Activated CD4-positive, alpha-beta T cell treated with anti-CD3 and anti-CD28 coated beads, Interleukin-10, Interleukin-2, amounts not matched to agents 100 ng/mL and 50 ng/mL, durations not matched to agents 16 hours and 8 hours (primary cell): ENCODE data around the gene COQ2.
"Not testable (repeated sequence)": the region's sequence is repeated elsewhere in the genome, so short reads cannot be mapped to it uniquely, and the experiment has no call there.

Experiments
- DNase-seq: peaks from one replicate; pipeline ENCODE4 v3.0.0-alpha.2; 2020

Gene COQ2, protein sequence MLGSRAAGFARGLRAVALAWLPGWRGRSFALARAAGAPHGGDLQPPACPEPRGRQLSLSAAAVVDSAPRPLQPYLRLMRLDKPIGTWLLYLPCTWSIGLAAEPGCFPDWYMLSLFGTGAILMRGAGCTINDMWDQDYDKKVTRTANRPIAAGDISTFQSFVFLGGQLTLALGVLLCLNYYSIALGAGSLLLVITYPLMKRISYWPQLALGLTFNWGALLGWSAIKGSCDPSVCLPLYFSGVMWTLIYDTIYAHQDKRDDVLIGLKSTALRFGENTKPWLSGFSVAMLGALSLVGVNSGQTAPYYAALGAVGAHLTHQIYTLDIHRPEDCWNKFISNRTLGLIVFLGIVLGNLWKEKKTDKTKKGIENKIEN

DNA sequence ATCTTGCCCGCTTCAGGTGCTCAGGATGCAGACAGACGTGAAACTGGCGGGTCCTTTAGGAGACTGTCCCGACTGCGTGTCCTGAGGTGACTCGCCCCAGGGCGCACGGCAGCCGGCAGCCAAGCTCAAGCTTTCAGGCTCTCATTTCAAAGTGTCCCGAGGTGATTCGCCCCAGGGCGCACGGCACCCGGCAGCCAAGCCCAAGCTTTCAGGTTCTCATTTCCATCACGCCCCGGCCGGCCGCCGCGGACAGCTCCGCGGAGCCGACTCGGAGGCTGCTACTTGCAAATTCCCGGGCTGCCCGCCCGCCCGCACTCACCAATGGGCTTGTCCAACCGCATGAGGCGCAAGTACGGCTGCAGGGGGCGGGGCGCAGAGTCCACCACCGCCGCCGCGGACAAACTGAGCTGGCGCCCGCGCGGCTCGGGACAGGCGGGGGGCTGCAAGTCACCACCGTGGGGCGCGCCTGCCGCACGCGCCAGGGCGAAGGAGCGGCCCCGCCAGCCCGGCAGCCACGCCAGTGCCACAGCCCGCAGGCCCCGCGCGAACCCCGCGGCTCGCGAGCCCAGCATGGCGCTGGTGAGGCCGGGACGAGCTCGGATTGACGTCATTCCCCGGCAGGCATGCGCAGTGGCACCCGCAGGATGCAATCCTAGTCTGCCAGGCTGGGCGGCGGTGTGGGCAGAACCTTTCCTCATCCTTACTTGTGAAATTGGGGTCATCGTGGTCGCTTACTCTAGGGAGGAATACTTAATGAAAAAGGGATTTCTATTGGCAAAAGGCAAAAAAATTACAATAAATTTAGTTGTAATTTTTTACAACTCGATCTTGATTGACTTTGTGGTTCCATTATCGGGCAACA, at the start of gene COQ2:
Gene COQ2, minus strand, starts transcription at position 606 of the 862 bp plus-strand sequence. Its CDS starts 34 bp downstream, at position 572.
- DNase-seq, result peak; percentile 95

DNA sequence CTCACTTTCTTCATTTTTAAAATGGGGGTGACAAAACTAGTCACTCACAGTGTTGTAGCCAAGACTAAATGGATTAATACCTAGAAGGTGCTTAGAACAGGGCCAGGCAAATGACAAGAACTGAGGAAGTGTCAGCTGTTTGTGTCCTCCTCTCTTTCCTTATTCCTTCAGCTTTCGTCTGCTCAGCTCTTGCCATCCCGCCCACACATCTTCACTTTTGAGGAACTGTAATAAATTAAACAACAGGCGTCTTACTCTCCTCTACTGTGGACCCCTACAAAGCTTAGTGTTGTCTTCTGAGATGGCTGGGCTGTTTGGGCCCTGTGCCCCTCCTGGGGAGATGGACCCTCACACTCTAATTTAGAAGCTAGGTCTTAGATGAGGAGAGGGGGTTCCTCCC, 47.4 kb upstream of the COQ2 start:
- no peak for DNase-seq

DNA sequence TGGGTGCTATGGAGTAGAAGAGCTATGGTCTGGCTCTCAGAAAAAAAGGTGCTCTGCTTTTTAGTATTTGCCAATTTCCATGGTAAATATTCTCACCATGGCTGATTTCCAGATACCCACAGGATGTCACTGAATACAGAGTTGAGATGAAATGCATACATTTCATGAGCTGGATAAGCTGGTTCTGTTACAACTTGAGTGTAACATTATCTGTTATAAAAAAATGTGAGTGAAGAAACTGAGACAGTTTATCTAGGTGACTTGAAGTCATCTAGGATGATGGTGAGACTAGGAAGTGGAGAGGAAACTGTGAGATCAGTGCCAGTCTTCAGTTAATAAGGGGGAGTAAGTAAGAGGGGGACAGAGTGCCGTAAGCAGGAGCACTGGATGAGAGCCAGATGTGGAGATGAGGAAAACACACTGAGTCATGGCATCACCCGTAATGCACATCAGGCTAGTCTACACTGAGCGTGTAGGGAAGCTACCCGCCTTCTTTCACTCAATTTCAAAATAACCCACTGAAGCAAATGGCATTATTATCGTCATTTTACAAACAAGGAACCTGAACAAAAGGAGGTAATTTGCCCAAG, 45.0 kb upstream of the COQ2 start:
- DNase-seq, result no peak

DNA sequence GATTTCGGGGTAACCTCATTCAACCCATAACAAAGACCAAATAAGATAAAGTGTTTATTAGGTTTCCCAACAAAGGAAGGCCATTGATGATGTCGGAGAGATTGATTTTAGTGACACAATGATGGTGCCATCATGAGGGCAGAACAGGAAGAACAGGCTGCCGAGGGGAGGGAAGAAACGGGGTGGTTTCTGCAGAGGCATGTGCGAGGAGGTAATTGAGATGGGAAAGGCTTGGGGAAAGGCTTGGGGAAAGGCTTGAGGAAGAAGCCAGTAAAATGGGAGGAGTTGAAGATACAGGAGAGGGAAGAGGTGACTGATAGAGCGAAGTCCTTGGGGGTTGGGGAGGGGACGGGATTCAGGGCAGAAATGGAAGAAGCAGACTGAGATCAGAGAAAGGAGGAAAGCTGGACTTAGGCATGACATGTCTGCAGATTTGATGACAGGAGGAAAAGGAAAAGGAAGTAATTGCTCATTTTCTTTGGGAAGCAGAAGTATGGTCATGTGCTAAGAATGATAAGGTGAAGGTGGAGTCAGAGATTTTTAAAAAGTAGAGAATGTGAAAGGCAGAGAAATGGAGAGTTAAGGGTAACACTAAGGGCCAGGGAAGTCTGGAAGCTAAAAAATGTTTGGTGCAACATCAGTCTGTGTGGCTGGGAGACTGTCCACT, 44.1 kb upstream of the COQ2 start:
- DNase-seq, result no peak

DNA sequence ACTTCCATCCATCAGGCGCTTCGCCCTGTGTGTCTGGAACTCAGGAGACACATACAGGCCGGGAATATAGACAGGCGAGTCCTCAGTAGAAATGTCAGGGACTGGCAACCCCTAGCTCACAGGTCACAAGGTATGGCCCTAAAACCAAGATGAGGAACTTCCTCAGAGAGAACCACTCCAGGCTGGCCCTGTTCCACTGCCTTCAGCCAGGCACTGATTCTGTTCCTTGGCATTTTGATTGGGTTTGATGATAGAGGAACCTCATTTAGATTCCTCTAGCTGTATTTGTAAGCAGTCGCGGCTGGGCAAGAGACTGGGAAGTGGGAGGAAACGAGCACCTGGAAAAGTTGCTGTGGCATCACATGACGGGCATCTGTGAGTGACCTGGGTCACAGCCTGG, 41.9 kb upstream of the COQ2 start:
- no peak for DNase-seq

DNA sequence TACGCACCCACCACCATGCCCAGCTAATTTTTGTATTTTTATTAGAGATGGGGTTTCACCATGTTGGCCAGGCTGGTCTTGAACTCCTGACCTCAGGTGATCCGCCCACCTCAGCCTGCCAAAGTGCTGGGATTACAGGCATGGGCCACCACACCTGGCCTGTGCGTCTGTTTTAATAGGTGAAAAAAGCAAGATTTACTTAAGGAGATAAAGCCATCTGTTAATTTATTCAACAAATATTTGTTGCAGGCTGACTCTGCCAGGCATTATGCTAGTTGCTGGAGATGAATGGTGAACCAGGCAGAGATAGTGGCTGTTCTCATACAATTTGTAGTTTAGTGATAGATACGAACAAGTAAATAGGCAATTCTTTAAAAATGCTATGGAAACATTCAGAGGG, 40.7 kb upstream of the COQ2 start:
- DNase-seq, result not testable (repeated sequence)

DNA sequence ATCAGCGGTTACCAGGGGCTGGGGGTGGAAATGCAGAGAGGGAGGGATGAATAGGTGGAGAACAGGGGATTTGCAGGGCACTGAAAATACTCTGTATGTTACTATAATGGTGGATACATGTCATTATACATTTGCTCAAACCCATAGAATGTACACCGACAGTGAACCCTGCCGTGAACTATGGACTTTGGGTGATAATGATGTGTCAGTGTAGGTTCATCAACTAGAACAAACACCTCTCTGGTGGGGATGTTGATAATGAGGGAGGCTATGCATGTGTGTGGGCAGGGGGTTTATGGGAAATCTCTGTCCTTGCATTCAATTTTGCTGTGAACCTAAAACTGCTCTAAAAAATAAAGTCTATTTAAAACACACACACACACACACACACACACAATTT, 38.5 kb upstream of the COQ2 start:
- no peak for DNase-seq

DNA sequence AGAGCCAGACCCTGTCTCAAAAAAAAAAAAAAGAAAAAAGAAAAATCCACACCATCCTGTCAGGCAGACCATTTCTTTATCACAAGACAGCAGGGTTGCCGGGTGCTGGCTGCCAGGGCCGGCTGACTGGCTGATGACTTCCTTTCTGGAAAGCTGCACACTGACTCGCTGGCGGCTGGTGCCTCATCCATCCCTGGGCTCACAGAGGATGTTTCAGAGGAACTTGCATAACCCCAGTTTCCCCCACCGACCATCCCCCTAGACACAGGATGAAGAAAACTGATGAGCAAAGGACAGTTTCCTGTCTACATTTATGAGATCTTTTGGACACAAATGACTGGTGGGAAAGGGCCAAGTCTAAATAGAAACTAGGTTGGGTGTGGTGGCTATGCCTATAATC, 36.0 kb upstream of the COQ2 start:
- DNase-seq, result peak; percentile 65

DNA sequence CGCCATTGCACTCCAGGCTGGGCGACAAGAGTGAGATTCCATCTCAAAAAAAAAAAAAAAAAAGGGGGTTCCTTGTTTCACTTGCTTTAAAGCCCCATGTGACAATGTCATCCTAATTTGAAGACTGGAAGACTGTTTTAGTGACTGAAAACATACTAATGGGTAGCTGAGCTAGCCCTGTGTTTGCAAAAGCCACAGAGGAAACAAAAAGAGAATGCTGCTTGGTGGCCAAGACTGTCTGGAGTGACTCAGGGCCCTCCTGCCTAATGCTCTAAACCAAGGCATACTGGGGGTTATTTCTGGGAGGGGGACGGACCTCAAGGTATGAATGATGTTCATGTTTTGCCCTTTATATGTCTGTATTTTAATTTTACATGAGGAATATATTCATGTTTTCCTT, 34.1 kb upstream of the COQ2 start:
- DNase-seq, result no peak

DNA sequence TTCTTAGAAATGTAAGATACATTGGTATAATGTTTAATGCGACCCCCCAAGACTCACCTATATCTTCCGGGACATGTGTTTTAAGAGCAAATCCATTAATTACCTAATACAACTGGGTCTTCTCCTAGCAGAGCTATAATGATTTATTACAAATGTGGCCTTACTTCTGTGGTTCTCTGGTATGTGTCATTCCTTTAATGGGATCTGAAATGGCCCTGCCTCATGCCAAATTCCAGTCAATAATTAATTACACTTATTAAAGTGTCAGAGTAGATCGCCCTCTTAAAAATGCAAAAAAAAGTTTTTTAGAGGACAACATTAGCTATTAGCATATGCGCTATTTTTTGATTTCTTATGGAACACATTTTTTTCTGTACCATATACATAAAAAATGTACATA, 33.1 kb upstream of the COQ2 start:
- no peak for DNase-seq

DNA sequence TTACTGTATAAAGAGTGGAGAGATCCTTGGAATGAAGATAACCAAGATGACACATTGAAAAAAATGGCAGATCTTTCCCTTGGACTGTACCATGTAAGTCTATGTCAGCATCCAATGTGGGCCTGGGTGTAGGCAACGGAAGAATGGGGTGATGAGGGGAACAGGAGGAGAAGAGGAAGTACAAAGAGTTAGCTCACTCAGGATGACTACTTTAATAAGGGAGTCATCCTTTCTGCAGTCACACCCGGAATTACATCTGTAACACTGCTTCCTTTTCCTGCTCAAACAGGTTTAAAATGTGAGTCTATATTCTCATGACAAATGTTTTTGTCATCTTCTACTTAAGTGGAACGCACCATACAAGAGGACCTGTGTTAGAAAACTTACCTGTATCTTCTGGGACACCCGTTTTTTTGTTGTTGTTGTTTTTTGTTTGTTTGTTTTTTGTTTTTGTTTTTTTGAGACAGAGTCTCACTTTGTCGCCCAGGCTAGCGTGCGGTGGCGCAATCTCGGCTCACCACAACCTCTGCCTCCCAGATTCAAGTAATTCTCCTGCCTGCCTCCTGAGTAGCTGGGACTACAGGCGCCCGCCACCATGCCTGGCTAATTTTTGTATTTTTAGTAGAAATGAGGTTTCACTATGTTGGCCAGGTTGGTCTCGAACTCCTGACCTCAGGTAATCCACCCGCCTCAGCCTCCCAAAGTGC, 32.0 kb upstream of the COQ2 start:
- DNase-seq, result no peak

DNA sequence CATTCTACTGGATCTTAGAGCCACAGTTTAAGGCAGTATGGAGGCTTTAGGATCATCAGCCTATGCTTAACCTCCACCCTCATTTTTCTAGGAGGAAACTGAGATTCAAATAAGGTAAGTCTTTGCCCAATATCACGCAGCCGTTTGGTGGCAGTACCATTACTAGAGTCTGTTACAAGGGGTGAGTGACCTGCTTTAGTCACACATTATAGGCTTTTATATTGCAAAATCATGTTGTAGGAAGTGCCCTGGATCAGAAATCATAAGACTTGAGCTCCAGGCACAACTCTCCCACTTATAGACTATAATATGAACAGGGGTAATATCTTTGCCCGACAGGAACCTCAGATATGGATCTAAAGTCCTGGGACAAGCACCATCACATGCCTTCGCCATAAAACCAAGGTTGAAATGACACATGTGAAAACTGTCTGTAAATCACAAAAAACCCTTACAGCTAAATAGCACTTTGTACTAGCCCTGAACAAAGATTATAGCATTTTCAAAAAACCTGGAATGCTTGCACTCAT, 30.8 kb upstream of the COQ2 start:
- DNase-seq, result no peak

DNA sequence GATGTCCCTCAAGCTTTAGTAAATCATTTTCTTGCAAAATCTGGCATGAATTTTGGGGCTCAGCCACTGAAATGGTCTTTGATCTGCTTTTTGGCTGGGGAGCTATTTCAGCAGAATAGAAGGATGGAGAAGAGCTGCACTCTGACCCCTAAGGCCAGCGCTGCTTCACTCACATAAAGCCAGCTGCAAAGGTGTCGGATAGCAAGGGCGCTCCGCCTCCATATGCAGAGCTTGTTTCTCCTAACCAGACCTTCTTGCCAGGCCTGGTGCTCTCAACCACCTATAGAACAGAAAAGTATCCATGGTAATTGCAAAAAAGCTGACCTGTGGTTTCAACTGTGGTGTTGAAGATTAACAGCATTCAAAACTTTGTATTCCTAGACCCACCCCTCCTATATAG, 24.1 kb upstream of the COQ2 start:
- DNase-seq, result no peak

DNA sequence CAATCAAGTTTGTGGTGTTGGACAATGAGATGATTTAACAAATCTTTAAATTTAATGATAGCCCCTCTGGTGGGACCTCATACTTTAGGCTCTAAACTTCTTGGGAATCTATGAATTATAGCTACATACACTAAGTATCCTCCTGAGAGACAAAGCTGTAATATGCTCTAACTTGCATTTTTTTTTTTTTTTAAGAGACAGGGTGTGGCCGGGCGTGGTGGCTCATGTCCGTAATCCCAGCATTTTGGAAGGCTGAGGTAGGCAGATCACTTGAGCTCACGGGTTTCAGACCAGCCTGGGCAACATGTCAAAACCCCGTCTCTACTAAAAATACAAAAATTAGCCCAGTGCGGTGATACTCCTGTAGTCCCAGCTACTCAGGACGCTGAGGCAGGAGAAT, 23.3 kb upstream of the COQ2 start:
- DNase-seq, result no peak

DNA sequence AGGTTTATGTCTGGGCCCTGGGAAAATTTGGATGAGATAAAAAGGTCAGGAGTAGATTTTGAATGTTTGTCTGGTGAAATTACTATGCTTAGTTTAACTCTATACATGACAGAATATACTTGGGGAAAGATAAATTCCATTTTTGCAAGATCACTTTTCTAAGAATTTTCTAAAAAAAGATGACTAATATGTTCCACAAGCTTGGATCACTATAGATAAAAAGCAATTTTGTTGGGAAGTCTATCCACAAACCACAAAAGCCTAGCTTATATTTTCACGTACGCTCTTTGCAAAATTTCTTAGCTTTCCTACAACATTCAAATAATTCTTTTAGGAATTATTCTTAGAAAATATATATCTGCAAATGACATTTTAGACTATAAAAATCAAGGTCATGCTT, 20.6 kb upstream of the COQ2 start:
- no peak for DNase-seq

DNA sequence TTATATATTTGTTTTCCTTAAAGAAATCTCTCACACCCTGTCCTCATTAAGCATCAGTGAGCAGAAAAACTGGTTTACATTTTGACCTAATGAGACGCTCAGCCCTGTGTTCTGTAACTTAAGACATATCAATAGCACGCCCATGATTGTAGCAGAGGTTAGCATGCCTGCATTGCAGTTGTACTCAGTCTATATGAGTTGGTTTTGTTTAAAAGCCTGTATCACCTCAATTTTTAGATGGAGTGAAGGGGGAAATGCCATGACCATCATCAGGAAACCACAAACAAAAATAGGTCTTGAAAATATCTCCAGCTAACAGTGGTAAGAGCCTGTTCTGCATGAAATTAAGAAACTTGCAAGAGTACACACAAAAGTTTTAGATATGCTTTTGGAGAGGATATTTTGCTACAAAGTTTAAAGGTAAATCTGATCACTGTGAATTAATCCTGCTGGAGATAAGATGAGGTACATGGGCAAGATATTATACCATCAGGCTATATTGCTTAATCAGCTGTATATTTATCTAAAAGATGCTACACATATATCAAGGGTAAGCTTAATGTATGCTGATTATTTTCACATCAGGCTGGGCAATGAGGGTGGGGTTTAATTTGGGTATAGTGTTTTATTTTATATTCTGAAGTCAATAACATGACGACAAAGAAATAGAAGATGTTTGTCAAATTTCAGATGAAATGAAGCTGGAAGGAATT, 13.1 kb upstream of the COQ2 start:
- no peak for DNase-seq

DNA sequence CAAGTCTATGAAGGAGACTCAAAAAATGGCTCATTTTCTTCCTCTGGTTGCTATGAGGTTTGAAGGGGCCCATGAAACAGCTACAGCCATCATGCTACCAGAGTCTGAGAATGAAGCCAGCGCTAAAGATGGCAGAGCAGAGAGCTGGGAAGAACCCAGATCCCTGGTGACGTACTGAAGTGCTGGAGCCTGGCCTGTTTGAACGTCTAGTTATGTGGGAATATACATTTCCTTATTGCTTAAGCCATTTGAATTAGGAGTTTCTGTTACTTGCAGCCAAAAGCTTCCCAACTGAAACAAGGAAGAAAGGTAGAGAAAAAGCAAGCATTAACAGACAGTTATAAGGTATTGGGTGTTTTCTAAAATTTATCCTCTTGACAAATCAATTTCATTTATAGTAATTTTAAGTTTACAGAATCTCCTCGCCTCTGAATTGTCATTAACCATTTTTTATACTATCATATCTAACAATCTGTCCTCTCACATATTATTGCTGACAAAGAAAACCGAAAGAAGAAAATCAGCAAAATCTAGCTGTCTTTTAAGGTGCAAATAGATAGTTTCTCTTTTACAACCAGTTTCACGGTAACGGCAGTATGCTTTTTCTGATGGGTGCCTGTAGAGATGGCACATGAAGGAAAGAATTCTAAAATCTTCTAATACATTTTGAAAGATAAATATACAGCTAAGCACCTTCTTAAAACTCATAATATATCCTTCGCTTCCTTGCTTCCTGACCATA, 8.9 kb upstream of the COQ2 start:
- no peak for DNase-seq

DNA sequence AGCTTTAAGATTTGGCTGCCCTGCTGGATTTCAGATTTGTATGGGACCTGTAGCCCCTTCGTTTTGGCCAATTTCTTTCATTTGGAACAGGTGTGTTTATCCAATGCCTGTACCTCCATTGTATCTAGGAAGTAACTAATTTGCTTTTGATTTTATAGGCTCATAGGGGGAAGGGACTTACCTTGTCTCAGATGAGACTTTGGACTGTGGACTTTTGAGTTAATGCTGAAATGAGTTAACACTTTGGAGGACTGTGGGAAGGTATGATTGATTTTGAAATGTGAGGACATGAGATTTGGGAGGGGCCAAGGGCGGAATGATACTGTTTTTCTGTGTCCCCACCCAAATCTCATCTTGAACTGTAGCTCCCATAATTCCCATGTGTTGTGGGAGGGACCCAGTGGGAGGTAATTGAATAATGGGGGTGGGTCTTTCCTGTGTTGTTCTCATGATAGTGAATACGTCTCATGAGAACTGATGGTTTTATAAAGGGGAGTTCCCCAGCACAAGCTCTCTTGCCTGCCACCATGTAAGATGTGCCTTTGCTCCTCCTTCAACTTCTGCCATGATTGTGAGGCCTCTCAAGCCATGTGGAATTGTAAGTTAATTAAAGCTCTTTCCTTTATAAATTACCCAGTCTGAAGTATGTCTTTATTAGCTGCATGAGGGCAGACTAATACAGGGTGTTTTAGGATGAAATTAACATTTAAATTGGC, 5.6 kb upstream of the COQ2 start:
- DNase-seq, result not testable (repeated sequence)

DNA sequence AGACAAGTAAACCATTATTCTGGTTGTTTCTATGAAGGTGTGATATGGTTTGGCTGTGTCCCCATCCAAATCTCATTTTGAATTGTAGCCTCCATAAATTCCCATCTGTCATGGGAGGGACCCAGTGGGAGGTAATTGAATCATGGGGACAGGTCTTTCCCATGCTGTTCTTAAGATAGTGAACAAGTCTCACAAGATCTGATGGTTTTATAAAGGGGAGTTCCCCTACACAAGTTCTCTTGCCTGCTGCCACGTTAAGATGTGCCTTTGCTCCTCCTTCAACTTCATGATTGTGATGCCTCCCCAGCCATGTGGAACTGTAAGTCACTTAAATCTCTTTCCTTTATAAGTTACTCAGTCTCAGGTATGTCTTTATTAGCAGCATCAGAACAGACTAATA, 3.8 kb upstream of the COQ2 start:
- not testable (repeated sequence) for DNase-seq

DNA sequence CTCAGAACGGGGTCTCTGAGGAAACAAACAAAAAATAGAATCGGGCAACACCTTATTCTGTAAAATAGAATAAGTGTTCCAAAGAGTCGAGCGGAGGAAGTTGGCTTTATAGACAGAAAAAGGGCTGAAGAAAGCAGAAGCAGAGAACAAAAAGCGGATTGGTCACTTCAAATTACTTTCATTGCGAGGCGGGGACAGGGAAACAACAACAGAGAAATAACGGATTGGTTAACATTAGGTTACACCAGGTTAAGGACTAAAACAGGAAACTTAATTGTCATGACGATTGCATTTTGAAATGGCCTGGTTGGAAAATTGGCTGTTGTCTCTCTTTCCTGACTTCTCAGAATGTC, 433 bp upstream of the COQ2 start:
- peak; percentile 58 for DNase-seq
